Measurements from ENCODE around the gene RGS7.

The RGS7 gene

GRCh38 chr1:241061062-241061461 lies 295.9 kb downstream of the RGS7 start:
- Mint-ChIP-seq H3K4me3 (no peak overlapping the region), H3K4me1 (ENCODE audit: low read depth) (no peaks in the 10 kb centered on the region), H3K36me3 (ENCODE audit: low read depth) (no peaks in the 10 kb centered on the region), H3K9me3 (no peaks in the 10 kb centered on the region), H3K27ac (no peak overlapping the region), H3K27me3 (ENCODE audit: low read depth) (no peaks in the 10 kb centered on the region)

DNA sequence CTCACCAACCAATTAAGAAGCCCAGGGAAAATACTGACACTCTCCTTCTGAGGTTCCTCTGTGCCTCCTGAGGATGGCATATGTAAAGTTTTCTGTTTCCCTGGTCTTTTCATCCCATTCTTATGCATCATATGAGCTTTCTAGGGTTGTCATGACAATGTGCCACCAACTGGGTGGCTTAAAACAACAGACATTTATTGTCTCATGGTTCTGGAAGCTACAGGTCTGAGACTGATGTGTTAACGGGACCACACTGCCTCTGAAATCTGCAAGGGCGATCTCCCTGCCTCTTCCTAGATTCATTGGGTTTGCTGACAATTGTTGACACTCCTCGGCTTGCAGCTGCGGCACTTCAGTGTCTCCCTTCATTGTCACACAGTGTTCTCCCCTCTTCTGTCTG lies 308.4 kb downstream of the RGS7 start:
- no peak overlapping the region for H3K4me3 Mint-ChIP-seq
- H3K9me3 Mint-ChIP-seq, result peaks cover 7% of the 10 kb centered on the region
- H3K27me3 Mint-ChIP-seq (ENCODE audit: low read depth), result no peaks in the 10 kb centered on the region
- no peaks in the 10 kb centered on the region for H3K4me1 Mint-ChIP-seq (ENCODE audit: low read depth)
- H3K27ac Mint-ChIP-seq, result no peak overlapping the region
- H3K36me3 Mint-ChIP-seq (ENCODE audit: low read depth), result no peaks in the 10 kb centered on the region

DNA sequence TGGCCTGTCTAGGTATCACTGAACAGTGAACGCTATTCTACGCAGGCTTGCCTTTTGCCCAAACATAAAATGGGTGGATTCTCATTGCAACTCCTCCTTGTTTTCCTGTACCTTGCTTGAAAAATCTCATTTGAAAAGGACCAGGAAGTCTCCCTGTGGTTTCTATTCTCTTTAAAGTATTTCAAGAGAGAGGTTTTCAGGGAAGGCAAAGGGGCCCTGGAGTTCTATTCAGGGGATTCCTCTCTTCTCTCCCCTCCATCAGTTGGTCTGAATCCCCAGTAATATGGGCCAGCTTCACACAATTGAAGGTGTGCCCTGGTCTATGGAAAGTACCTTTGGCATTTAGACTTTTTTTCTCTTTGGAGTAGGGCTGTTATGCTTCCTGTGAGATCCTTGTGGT lies 311.3 kb downstream of the RGS7 start:
- no peaks in the 10 kb centered on the region for H3K4me1 Mint-ChIP-seq (ENCODE audit: low read depth)
- no peaks in the 10 kb centered on the region for H3K36me3 Mint-ChIP-seq (ENCODE audit: low read depth)
- H3K9me3 Mint-ChIP-seq, result peaks cover 10% of the 10 kb centered on the region
- H3K4me3 Mint-ChIP-seq, result no peak overlapping the region
- no peak overlapping the region for H3K27ac Mint-ChIP-seq
- no peaks in the 10 kb centered on the region for H3K27me3 Mint-ChIP-seq (ENCODE audit: low read depth)

DNA sequence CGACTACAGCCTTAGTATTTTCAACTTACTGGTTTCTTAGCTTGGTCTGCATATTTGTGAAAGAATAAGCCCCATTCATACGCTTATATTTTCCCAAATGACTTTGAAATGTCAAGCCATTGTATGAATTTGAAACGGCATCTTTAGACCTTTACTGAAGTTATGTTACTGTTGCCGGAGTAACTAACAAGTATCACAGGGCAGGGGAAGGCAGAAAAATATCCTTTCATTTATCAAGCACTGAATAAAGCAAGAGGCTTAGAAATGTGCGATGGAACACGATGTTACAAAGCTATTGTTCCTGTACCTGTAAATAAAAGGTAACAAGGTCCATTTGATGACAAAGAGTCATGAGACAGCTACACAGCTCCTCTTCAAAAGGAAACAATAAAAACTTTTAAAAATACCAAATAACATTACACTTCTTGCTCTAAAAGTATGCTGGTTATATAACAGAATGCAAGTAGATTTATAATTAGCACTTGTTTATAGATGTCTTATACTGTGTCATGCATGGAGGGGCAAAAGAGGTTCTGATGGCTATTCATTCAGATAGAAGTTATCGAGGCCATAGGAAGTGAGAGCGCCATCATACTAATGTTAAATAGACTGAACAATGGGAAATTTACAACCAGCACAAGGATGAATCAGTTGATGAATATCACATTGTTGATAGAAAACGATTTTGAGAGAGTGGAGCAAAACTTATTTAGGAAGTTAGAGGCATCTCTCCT lies 322.6 kb downstream of the RGS7 start:
- no peak overlapping the region for H3K4me3 Mint-ChIP-seq
- H3K36me3 Mint-ChIP-seq (ENCODE audit: low read depth), result no peaks in the 10 kb centered on the region
- H3K27me3 Mint-ChIP-seq (ENCODE audit: low read depth), result no peaks in the 10 kb centered on the region
- no peak overlapping the region for H3K27ac Mint-ChIP-seq
- no peaks in the 10 kb centered on the region for H3K4me1 Mint-ChIP-seq (ENCODE audit: low read depth)
- no peaks in the 10 kb centered on the region for H3K9me3 Mint-ChIP-seq

DNA sequence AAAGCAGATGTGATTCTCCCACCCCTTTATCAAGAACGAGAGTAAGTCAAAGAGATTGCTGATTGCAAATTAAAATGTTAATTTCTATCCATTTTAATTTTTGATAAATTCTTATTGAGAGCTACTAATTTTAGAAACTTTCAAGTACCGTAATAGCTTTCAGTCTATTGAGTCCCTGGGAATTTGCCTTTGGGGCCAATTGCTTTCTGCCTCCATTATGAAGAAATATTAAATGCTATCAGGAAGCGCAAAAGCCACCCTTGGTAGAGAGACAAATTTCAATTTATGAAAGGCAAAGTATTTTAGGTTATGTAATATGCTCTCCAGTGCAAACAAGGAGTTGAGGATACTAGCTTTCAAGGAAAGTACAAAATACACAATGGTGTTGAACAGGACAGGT lies 332.2 kb downstream of the RGS7 start:
- H3K9me3 Mint-ChIP-seq, result peaks cover 5% of the 10 kb centered on the region
- no peaks in the 10 kb centered on the region for H3K36me3 Mint-ChIP-seq (ENCODE audit: low read depth)
- no peaks in the 10 kb centered on the region for H3K27me3 Mint-ChIP-seq (ENCODE audit: low read depth)

DNA sequence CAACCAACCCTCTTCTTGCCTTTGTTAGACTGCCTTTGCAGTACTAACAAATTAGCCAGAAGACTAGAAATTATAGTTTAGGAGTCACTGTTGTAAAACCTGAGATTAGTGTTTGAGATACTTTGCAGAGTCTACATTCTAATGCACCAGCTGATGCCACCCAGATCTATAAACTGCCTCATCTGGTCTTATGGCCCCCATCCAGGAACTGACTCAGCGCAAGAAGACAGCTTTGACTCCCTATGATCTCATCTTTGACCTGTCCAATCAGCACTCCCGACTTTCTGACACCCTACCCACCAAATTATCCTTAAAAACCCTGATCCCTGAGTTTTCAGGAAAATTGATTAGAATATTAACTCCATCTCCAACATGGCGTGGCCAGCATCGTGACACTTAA lies 334.6 kb downstream of the RGS7 start:
- no peaks in the 10 kb centered on the region for H3K36me3 Mint-ChIP-seq (ENCODE audit: low read depth)
- no peaks in the 10 kb centered on the region for H3K4me1 Mint-ChIP-seq (ENCODE audit: low read depth)
- no peak overlapping the region for H3K4me3 Mint-ChIP-seq
- no peaks in the 10 kb centered on the region for H3K27me3 Mint-ChIP-seq (ENCODE audit: low read depth)
- peaks cover 14% of the 10 kb centered on the region for H3K9me3 Mint-ChIP-seq
- H3K27ac Mint-ChIP-seq, result no peak overlapping the region

More for the DNA sequence above, 332.2 kb downstream of the RGS7 start:
- H3K27ac Mint-ChIP-seq, result no peak overlapping the region
- no peak overlapping the region for H3K4me3 Mint-ChIP-seq
- no peaks in the 10 kb centered on the region for H3K4me1 Mint-ChIP-seq (ENCODE audit: low read depth)

GRCh38 chr1:241020851-241021697 lies 335.9 kb downstream of the RGS7 start:
- Mint-ChIP-seq H3K27ac (no peak overlapping the region), H3K4me1 (ENCODE audit: low read depth) (no peaks in the 10 kb centered on the region), H3K27me3 (ENCODE audit: low read depth) (no peaks in the 10 kb centered on the region), H3K36me3 (ENCODE audit: low read depth) (no peaks in the 10 kb centered on the region), H3K4me3 (no peak overlapping the region), H3K9me3 (peaks cover 19% of the 10 kb centered on the region)

- peaks cover 23% of the 10 kb centered on the region for H3K9me3 Mint-ChIP-seq
- H3K4me1 Mint-ChIP-seq (ENCODE audit: low read depth), result no peaks in the 10 kb centered on the region
- no peaks in the 10 kb centered on the region for H3K36me3 Mint-ChIP-seq (ENCODE audit: low read depth)
- no peaks in the 10 kb centered on the region for H3K27me3 Mint-ChIP-seq (ENCODE audit: low read depth)
- H3K27ac Mint-ChIP-seq, result no peak overlapping the region
- no peak overlapping the region for H3K4me3 Mint-ChIP-seq
These were observed 344.2 kb downstream of the RGS7 start for GRCh38 chr1:241012708-241013340.

DNA sequence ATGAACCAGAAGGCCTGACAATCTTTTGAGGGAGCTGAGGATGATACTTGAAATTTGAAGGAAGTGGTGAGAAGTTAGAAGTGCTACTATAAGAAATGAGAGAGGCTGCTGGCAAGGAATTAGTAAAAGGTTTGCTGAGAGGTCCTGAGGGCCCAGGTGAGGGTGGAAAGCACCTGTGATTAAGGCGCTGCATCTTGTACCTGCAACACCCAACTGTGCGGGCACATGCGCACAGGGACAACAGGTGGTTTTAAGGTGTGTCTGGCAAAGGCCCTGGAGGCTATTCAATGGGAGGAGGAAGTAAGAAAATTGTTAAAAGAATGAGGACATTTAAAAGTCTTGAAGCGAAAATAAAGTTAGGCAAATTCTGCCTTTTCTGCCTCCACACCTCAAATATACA lies 349.3 kb downstream of the RGS7 start:
- no peak overlapping the region for H3K4me3 Mint-ChIP-seq
- no peaks in the 10 kb centered on the region for H3K4me1 Mint-ChIP-seq (ENCODE audit: low read depth)
- H3K9me3 Mint-ChIP-seq, result peaks cover 20% of the 10 kb centered on the region
- H3K27ac Mint-ChIP-seq, result no peak overlapping the region
- no peaks in the 10 kb centered on the region for H3K36me3 Mint-ChIP-seq (ENCODE audit: low read depth)
- no peaks in the 10 kb centered on the region for H3K27me3 Mint-ChIP-seq (ENCODE audit: low read depth)

DNA sequence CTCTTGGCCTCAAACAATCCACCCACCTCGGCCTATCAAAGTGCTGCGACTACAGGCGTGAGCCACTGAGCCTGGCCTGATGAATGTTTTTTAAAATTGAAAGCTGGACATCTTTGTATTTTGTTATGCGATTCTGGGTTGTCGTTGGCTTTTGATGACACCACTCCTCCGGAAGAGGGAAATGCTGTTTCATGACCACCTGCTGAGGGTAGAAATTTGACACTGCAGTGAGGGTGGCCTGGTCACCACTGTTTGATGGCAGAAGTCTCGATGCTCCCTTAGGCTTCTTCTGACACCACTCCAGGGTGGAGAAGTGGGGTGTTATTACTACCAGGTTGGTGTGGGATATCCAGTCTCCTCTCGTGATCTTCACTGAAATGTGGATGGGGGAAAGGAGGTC lies 357.2 kb downstream of the RGS7 start:
- Mint-ChIP-seq H3K27ac (no peak overlapping the region), H3K9me3 (peaks cover 7% of the 10 kb centered on the region), H3K4me3 (no peak overlapping the region), H3K36me3 (ENCODE audit: low read depth) (no peaks in the 10 kb centered on the region), H3K27me3 (ENCODE audit: low read depth) (no peaks in the 10 kb centered on the region), H3K4me1 (ENCODE audit: low read depth) (no peaks in the 10 kb centered on the region)

DNA sequence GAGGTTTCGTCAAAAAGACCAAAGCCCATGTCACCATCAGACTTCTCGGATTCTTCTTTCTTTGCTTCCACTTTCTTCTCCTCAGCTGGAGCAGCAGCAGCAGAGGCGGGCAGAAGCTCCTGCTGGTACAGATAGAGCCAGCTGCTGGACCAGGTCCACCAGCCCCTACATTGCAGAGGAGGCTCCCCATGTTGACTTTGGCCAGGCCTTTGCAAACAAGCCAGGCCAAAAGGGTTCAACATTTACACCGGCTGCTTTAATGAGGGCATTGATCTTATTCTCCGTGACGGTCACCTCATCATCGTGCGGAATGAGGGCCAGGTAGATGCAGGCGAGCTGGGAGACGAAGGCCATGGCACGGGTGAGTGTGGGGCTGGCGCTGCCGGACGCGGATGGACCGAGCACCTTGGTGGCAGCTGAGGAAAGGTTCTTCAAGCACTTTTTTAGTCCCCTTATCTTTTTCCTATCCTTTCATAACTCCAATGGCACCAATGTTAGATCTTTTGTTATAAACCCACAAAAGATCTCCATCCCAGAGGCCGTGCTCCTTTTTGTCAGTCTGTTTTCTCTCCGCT lies 358.5 kb downstream of the RGS7 start:
- no peak overlapping the region for H3K27ac Mint-ChIP-seq
- peaks cover 7% of the 10 kb centered on the region for H3K9me3 Mint-ChIP-seq
- H3K4me1 Mint-ChIP-seq (ENCODE audit: low read depth), result no peaks in the 10 kb centered on the region
- H3K27me3 Mint-ChIP-seq (ENCODE audit: low read depth), result no peaks in the 10 kb centered on the region
- no peak overlapping the region for H3K4me3 Mint-ChIP-seq
- H3K36me3 Mint-ChIP-seq (ENCODE audit: low read depth), result no peaks in the 10 kb centered on the region

GRCh38 chr1:240998024-240998423 lies 359.0 kb downstream of the RGS7 start:
- H3K9me3 Mint-ChIP-seq, result peaks cover 7% of the 10 kb centered on the region
- H3K4me3 Mint-ChIP-seq, result no peak overlapping the region
- no peaks in the 10 kb centered on the region for H3K36me3 Mint-ChIP-seq (ENCODE audit: low read depth)
- no peak overlapping the region for H3K27ac Mint-ChIP-seq
- no peaks in the 10 kb centered on the region for H3K4me1 Mint-ChIP-seq (ENCODE audit: low read depth)
- no peaks in the 10 kb centered on the region for H3K27me3 Mint-ChIP-seq (ENCODE audit: low read depth)

- Mint-ChIP-seq H3K27ac (no peak overlapping the region), H3K4me3 (no peak overlapping the region), H3K36me3 (ENCODE audit: low read depth) (no peaks in the 10 kb centered on the region), H3K27me3 (ENCODE audit: low read depth) (no peaks in the 10 kb centered on the region), H3K4me1 (ENCODE audit: low read depth) (no peaks in the 10 kb centered on the region), H3K9me3 (peaks cover 12% of the 10 kb centered on the region)
These were observed 364.0 kb downstream of the RGS7 start for GRCh38 chr1:240993004-240993403.

DNA sequence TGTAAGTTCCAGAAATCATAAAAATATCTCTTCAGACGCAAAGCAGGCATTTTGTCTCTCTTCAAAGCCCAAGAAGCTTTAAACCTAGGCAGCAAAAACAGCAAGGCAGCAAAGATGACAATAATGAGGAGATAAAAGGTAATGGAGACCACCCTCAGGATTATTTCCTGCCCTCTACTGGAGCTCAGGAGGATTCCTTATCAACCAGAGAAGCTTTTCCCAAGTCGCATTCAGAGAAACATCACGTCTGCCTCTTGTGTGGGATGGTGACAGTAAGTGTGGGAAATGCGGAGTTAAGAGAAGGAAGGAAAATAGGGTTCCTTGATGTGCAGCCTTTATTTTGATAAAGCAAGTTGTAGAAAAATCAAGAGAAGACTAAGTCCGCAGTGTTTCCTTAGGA lies 365.8 kb downstream of the RGS7 start:
- no peaks in the 10 kb centered on the region for H3K36me3 Mint-ChIP-seq (ENCODE audit: low read depth)
- no peak overlapping the region for H3K27ac Mint-ChIP-seq
- H3K4me1 Mint-ChIP-seq (ENCODE audit: low read depth), result no peaks in the 10 kb centered on the region
- H3K9me3 Mint-ChIP-seq, result peaks cover 12% of the 10 kb centered on the region
- H3K4me3 Mint-ChIP-seq, result no peak overlapping the region
- H3K27me3 Mint-ChIP-seq (ENCODE audit: low read depth), result no peaks in the 10 kb centered on the region
